Stomach (tissue), 9 donors: ENCODE data around the gene CFAP299. TPM values are rescaled to one million over a fixed set of nuclear protein-coding genes. Genes with fewer than 3 reads are reported as not detected.

Experiments
- DNase-seq, 2 donors: peaks; one replicate each; pipeline versions ENCODE4 v3.0.0 to v3.0.0-alpha.2; 2013 to 2019
- H3K27ac ChIP-seq, 5 donors: fragments of 200-600 bp in 4 of 5; sonication (generic) in 4 of 5; one replicate each; pipeline ENCODE4 v1.5.1; 2013 to 2019; ENCODE audit warnings: mild to moderate bottlenecking in 1 of 5, moderate library complexity in 1 of 5
- H3K27me3 ChIP-seq, 3 donors: fragments of 200-600 bp; sonication (generic); one replicate each; pipeline ENCODE4 v1.5.1; 2017 to 2019; ENCODE audit warnings: mixed run types in 1 of 3
- H3K36me3 ChIP-seq, 4 donors: fragments of 200-600 bp; sonication (generic); 1 replicate in 3 of 4; 2 replicates in 1 of 4; pipeline ENCODE4 v1.5.1; 2016 to 2019
- H3K4me1 ChIP-seq, 4 donors: fragments of 200-600 bp; sonication (generic); one replicate each; pipeline ENCODE4 v1.5.1; 2016 to 2019
- H3K4me3 ChIP-seq, 4 donors: fragments of 200-600 bp; sonication (generic) in 3 of 4; one replicate each; pipeline ENCODE4 v1.5.1; 2016 to 2019; ENCODE audit warnings: mild to moderate bottlenecking in 1 of 4
- H3K9me3 ChIP-seq, 4 donors: fragments of 200-600 bp; sonication (generic); one replicate each; pipeline ENCODE4 v1.5.1; 2016 to 2019
- EP300 ChIP-seq: sonication (generic); formaldehyde crosslinking; IDR thresholded peaks from one replicate; pipeline ENCODE4 v1.6.1; 2017; ENCODE audit warnings: antibody characterized with exemption
- POLR2A ChIP-seq, 4 donors: fragments of 450-650 bp; IDR thresholded peaks; one replicate each; pipeline ENCODE4 v1.6.1; 2016; ENCODE audit warnings: antibody characterized with exemption in 4 of 4, control low read depth in 2 of 4, mild to moderate bottlenecking in 1 of 4, moderate library complexity in 1 of 4
- POLR2AphosphoS5 ChIP-seq, 3 donors: sonication (generic); formaldehyde crosslinking; IDR thresholded peaks; one replicate each; pipeline ENCODE4 v1.6.1; 2016; ENCODE audit warnings: antibody characterized with exemption in 3 of 3
- WGBS, 5 donors: extraction: QIAGEN DNeasy Blood & Tissue Kit in 3 of 5; methylation state at CpG; one replicate each; pipeline versions ENCODE4 v1.1.5 to v1.1.7; 2013 to 2018; 5-methylcytosine and 5-hydroxymethylcytosine counted together
- intact Hi-C: fragments of 100-400 bp; cut with DNase I; formaldehyde crosslinking; loops from one replicate; pipeline ENCODE4 v1.15.1; 2023; ENCODE audit warnings: low total_unique reads
- polyA plus RNA-seq, 3 donors: library from polyadenylated mRNA; stranded (reverse); fragments of 200-250 nt; gene quantifications; one replicate each; pipeline ENCODE4 v1.2.3, GENCODE V29; 2013
- total RNA-seq, 5 donors: library from RNA; depleted of rRNA; stranded (reverse); fragments of >200 nt; gene quantifications; one replicate each; pipeline versions ENCODE4 v1.1.0 to v1.2.3, GENCODE V29; 2014 to 2016
- TF ChIP-seq, protein P1 (sequence below), 7 experiments: fragments of 450-650 bp in 4 of 7; fragments of 200-600 bp in 3 of 7; sonication (generic) in 3 of 7; IDR thresholded peaks; one replicate each; pipeline ENCODE4 v1.5.1; 2016 to 2019; ENCODE audit warnings: antibody characterized with exemption in 7 of 7, control low read depth in 2 of 7, mild to moderate bottlenecking in 1 of 7
- donor health status: healthy with polysubstance abuse.
- donor health status: Bipolar disorder and iron deficiency.
- donor health status: healthy.

CFAP299 gene
- total and polyA plus RNA-seq, 8 donors: 0.73 TPM; not detected in 7

GRCh38 chr4:80446248-80446647, 110.7 kb downstream of the CFAP299 start:
- H3K36me3 ChIP-seq: no peaks in the 10 kb centered on the region
- H3K4me3 ChIP-seq: no peak overlapping the region
- no peak for DNase-seq
- no peaks in the 10 kb centered on the region for H3K4me1 ChIP-seq
- no peak overlapping the region for H3K27ac ChIP-seq
- intact Hi-C loops: no loop called here
- peaks cover 0 to 8% (median 4%) of the 10 kb centered on the region in 4 donors for H3K9me3 ChIP-seq
- H3K27me3 ChIP-seq: no peaks in the 10 kb centered on the region
- no peak for TF ChIP-seq POLR2A (IDR thresholded peaks at IDR 0.05)
- no peak for TF ChIP-seq POLR2AphosphoS5 (IDR thresholded peaks at IDR 0.05)
- TF ChIP-seq, protein P1, sequence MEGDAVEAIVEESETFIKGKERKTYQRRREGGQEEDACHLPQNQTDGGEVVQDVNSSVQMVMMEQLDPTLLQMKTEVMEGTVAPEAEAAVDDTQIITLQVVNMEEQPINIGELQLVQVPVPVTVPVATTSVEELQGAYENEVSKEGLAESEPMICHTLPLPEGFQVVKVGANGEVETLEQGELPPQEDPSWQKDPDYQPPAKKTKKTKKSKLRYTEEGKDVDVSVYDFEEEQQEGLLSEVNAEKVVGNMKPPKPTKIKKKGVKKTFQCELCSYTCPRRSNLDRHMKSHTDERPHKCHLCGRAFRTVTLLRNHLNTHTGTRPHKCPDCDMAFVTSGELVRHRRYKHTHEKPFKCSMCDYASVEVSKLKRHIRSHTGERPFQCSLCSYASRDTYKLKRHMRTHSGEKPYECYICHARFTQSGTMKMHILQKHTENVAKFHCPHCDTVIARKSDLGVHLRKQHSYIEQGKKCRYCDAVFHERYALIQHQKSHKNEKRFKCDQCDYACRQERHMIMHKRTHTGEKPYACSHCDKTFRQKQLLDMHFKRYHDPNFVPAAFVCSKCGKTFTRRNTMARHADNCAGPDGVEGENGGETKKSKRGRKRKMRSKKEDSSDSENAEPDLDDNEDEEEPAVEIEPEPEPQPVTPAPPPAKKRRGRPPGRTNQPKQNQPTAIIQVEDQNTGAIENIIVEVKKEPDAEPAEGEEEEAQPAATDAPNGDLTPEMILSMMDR (IDR thresholded peaks at IDR 0.05): no peak
- no peak for TF ChIP-seq EP300

DNA sequence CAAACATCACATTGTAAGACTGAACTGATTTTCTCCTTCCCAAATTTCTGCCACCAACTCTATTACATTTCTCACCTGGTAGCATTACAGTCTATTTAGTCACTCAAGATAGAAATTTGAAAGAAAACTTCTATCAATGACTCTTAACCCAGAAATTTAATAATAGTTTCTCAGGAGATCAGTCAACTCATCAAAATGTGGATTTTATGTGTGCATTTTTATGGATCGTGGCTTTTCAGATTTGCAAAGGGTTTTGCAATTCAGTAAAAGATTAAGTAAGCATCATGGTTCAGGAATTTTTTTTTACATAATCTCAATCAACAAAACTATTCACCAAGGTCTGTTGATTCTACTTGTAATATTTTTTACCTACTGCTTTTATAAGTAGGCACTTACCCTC, 111.1 kb downstream of the CFAP299 start:
- no peak for DNase-seq
- Histone ChIP-seq H3K9me3 (peaks cover 0 to 8% (median 2%) of the 10 kb centered on the region in 4 donors), H3K4me3 (no peak overlapping the region), H3K27me3 (no peaks in the 10 kb centered on the region), H3K27ac (no peak overlapping the region), H3K4me1 (no peaks in the 10 kb centered on the region), H3K36me3 (no peaks in the 10 kb centered on the region)
- intact Hi-C loops: no loop called here
- no peak for TF ChIP-seq EP300
- TF ChIP-seq POLR2AphosphoS5 (IDR thresholded peaks at IDR 0.05): no peak
- TF ChIP-seq POLR2A (IDR thresholded peaks at IDR 0.05): no peak
- TF ChIP-seq, protein P1 (IDR thresholded peaks at IDR 0.05): no peak
- WGBS, 5 donors: 74 to 88% (median 79%) methylated on average over 1 of the region's 1 CpG

DNA sequence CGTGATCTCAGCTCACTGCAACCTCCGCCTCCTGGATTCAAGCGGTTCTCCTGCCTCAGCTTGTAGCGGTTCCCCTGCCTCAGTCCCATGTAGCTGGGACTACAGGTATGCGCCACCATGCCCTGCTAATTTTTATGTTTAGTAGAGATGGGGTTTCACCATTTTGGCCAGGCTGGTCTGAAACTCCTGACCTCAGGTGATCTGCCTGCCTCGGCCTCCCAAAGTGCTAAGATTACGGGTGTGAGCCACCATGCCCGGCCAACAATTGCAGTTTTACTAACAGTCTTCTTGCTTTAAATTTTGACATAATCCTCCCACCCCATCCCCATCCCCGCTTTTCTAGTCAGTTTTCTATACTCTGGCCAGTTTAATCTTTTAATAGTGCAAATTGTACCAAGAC, 112.0 kb downstream of the CFAP299 start:
- Histone ChIP-seq H3K4me3 (no peak overlapping the region), H3K27ac (no peak overlapping the region), H3K27me3 (no peaks in the 10 kb centered on the region), H3K36me3 (no peaks in the 10 kb centered on the region), H3K4me1 (no peaks in the 10 kb centered on the region), H3K9me3 (peaks cover 0 to 2% (median 0%) of the 10 kb centered on the region in 4 donors)
- no peak for TF ChIP-seq POLR2A (IDR thresholded peaks at IDR 0.05)
- TF ChIP-seq, protein P1 (IDR thresholded peaks at IDR 0.05): no peak
- TF ChIP-seq EP300: no peak
- no peak for DNase-seq
- 93 to 98% (median 96%) methylated on average over 7 to 9 of the region's 9 CpGs for WGBS, 5 donors
- intact Hi-C loops: no loop called here

GRCh38 chr4:80448056-80448455, 112.5 kb downstream of the CFAP299 start:
- WGBS, 5 donors: 61 to 84% (median 78%) methylated on average over 1 of the region's 1 CpG
- no peaks in the 10 kb centered on the region for H3K9me3 ChIP-seq
- no peak overlapping the region for H3K4me3 ChIP-seq
- no peaks in the 10 kb centered on the region for H3K4me1 ChIP-seq
- no peak for TF ChIP-seq POLR2A (IDR thresholded peaks at IDR 0.05)
- TF ChIP-seq, protein P1 (IDR thresholded peaks at IDR 0.05): no peak
- no peak for TF ChIP-seq POLR2AphosphoS5 (IDR thresholded peaks at IDR 0.05)
- no peak for TF ChIP-seq EP300
- no peak overlapping the region for H3K27ac ChIP-seq
- intact Hi-C loops: no loop called here
- H3K36me3 ChIP-seq: no peaks in the 10 kb centered on the region
- H3K27me3 ChIP-seq: no peaks in the 10 kb centered on the region
- DNase-seq: no peak
